ENCODE data around the gene CLK2.

- TF ChIP-seq, protein P1, sequence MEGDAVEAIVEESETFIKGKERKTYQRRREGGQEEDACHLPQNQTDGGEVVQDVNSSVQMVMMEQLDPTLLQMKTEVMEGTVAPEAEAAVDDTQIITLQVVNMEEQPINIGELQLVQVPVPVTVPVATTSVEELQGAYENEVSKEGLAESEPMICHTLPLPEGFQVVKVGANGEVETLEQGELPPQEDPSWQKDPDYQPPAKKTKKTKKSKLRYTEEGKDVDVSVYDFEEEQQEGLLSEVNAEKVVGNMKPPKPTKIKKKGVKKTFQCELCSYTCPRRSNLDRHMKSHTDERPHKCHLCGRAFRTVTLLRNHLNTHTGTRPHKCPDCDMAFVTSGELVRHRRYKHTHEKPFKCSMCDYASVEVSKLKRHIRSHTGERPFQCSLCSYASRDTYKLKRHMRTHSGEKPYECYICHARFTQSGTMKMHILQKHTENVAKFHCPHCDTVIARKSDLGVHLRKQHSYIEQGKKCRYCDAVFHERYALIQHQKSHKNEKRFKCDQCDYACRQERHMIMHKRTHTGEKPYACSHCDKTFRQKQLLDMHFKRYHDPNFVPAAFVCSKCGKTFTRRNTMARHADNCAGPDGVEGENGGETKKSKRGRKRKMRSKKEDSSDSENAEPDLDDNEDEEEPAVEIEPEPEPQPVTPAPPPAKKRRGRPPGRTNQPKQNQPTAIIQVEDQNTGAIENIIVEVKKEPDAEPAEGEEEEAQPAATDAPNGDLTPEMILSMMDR (conservative IDR thresholded peaks at IDR 0.05 in 1 of 2, IDR thresholded peaks at IDR 0.05 in 1 of 2; ENCODE audit: extremely low read depth in 1 of 2, insufficient read depth in 1 of 2, low read depth in 1 of 2, low read length in 2 of 2) = no peak
- TF ChIP-seq EZH2 (IDR thresholded peaks at IDR 0.05; ENCODE audit: borderline replicate concordance, low read length) = no peak
Measured at GRCh38 chr1:155318082-155318481, 44.8 kb upstream of the CLK2 start.

All from mammary epithelial cell (primary cell).